ENCODE results near the gene RELL1.

Gene RELL1

DNA sequence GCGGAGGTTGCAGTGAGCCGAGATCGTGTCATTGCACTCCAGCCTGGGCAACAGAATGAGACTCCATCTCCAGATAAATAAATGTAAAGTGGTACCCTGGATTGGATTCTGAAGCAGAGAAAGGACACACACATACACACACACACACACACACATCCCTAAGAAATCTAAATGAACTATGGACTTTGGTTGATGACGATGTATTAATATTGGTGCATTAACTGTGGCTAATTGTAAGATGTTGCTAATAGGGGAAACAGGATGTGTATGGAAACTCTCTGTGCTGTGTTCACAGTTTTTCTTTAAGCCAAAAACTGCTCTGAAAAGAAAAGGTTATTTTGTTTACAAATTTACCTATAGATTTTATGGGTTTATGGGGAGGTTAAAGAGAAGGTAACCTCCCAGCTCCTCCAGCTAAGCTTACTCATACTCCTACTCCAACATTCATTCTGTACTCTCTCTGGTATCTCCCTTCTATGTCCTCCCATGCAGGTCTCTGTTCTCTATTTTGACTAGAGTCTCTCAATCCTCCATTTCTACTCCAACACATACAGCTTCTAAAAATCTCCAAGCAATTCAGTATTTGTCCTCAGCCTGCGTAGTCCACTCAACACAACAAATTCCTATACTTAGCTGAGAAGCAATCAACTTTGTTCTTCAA is 46.5 kb upstream of the RELL1 start:
- TF ChIP-seq, protein P1, sequence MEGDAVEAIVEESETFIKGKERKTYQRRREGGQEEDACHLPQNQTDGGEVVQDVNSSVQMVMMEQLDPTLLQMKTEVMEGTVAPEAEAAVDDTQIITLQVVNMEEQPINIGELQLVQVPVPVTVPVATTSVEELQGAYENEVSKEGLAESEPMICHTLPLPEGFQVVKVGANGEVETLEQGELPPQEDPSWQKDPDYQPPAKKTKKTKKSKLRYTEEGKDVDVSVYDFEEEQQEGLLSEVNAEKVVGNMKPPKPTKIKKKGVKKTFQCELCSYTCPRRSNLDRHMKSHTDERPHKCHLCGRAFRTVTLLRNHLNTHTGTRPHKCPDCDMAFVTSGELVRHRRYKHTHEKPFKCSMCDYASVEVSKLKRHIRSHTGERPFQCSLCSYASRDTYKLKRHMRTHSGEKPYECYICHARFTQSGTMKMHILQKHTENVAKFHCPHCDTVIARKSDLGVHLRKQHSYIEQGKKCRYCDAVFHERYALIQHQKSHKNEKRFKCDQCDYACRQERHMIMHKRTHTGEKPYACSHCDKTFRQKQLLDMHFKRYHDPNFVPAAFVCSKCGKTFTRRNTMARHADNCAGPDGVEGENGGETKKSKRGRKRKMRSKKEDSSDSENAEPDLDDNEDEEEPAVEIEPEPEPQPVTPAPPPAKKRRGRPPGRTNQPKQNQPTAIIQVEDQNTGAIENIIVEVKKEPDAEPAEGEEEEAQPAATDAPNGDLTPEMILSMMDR (IDR thresholded peaks at IDR 0.05), result no peak
- H3K27me3 ChIP-seq (ENCODE audit: control insufficient read depth, insufficient read depth, low read length), result no peaks in the 10 kb centered on the region
- no peak overlapping the region for H3K27ac ChIP-seq
- H2AFZ ChIP-seq, result no peak overlapping the region
- H3K79me2 ChIP-seq, result no peaks in the 10 kb centered on the region
- no peak overlapping the region for H3K4me3 ChIP-seq (ENCODE audit: low read depth, low read length)
- H3K9me3 ChIP-seq (ENCODE audit: control insufficient read depth, low read length), result no peaks in the 10 kb centered on the region
- H3K36me3 ChIP-seq (ENCODE audit: control insufficient read depth, insufficient read depth, low read length), result no peaks in the 10 kb centered on the region
- H3K9ac ChIP-seq, result no peak overlapping the region
- H3K4me2 ChIP-seq (ENCODE audit: low read length), result no peak overlapping the region
- H3K4me1 ChIP-seq, result no peaks in the 10 kb centered on the region

DNA sequence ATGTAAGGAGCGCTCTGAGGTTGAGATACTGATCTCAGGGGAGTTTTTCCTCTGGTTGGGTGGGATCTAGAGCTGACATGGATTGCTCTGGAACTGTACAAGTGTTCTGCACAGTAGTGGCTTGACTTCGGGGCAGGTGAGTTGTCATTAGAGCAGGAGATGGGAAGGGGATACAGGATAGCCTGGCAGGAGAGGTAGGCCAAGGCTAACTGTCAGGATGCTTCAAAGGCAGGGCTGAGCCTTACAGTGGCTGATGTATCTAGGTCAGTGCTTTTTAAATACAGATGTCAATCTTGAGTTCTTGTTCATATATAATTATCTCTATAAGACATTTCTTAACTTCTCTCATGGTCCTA is 43.5 kb upstream of the RELL1 start:
- no peak overlapping the region for H3K4me3 ChIP-seq (ENCODE audit: low read depth, low read length)
- no peaks in the 10 kb centered on the region for H3K36me3 ChIP-seq (ENCODE audit: control insufficient read depth, insufficient read depth, low read length)
- no peak overlapping the region for H2AFZ ChIP-seq
- no peak overlapping the region for H3K9ac ChIP-seq
- H3K4me1 ChIP-seq, result no peaks in the 10 kb centered on the region
- no peaks in the 10 kb centered on the region for H3K79me2 ChIP-seq
- TF ChIP-seq, protein P1 (IDR thresholded peaks at IDR 0.05), result no peak
- H3K4me2 ChIP-seq (ENCODE audit: low read length), result no peak overlapping the region
- no peak overlapping the region for H3K27ac ChIP-seq
- no peaks in the 10 kb centered on the region for H3K9me3 ChIP-seq (ENCODE audit: control insufficient read depth, low read length)
- no peaks in the 10 kb centered on the region for H3K27me3 ChIP-seq (ENCODE audit: control insufficient read depth, insufficient read depth, low read length)

DNA sequence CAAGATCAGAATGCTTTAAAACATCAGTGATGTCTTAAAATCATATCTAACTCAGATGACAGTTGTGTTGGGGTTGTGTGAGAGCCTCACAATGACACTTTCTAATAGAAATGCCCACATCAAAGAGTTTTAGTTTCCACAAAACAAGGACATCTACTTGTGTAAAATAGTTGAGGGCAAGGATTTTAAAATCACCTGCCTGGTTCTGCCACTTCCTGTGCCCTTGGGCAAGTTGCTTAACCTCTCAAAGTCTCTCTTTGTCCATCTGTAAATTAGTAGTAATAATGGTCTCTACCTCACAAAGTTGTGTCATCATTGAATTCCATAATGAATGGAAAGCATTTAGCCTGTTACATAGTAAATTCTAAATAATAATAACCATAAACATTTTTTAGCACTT is 41.9 kb upstream of the RELL1 start:
- no peaks in the 10 kb centered on the region for H3K9me3 ChIP-seq (ENCODE audit: control insufficient read depth, low read length)
- no peaks in the 10 kb centered on the region for H3K27me3 ChIP-seq (ENCODE audit: control insufficient read depth, insufficient read depth, low read length)
- H3K4me3 ChIP-seq (ENCODE audit: low read depth, low read length), result no peak overlapping the region
- H3K36me3 ChIP-seq (ENCODE audit: control insufficient read depth, insufficient read depth, low read length), result no peaks in the 10 kb centered on the region
- H3K79me2 ChIP-seq, result no peaks in the 10 kb centered on the region
- H3K27ac ChIP-seq, result no peak overlapping the region
- H3K9ac ChIP-seq, result no peak overlapping the region
- TF ChIP-seq, protein P1 (IDR thresholded peaks at IDR 0.05), result no peak
- H3K4me2 ChIP-seq (ENCODE audit: low read length), result no peak overlapping the region
- H2AFZ ChIP-seq, result no peak overlapping the region
- H3K4me1 ChIP-seq, result no peaks in the 10 kb centered on the region

DNA sequence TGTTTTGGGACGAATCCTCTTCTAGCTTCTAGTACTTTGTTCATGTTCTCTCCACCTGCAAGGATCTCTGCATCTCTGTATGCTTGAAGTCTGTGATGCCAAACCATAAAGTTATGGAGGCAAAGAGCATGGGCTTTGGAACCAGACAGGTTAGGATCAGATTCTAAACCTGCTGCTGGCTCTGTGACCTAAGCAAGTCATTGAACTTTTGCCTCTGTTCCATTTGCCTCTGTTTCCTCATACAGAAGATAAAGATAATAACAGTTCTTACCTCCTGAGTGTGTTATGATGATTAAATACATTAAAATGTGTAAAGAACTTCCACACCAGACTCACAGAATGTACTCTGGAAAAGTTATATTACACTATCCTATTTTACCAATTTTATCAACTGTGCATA is 41.5 kb upstream of the RELL1 start:
- Histone ChIP-seq H3K4me1 (no peaks in the 10 kb centered on the region), H3K9ac (no peak overlapping the region), H3K9me3 (ENCODE audit: control insufficient read depth, low read length) (no peaks in the 10 kb centered on the region), H3K79me2 (no peaks in the 10 kb centered on the region), H3K27me3 (ENCODE audit: control insufficient read depth, insufficient read depth, low read length) (no peaks in the 10 kb centered on the region), H3K27ac (no peak overlapping the region), H3K4me3 (ENCODE audit: low read depth, low read length) (no peak overlapping the region), H2AFZ (no peak overlapping the region), H3K36me3 (ENCODE audit: control insufficient read depth, insufficient read depth, low read length) (no peaks in the 10 kb centered on the region), H3K4me2 (ENCODE audit: low read length) (no peak overlapping the region)
- TF ChIP-seq, protein P1 (IDR thresholded peaks at IDR 0.05), result no peak

DNA sequence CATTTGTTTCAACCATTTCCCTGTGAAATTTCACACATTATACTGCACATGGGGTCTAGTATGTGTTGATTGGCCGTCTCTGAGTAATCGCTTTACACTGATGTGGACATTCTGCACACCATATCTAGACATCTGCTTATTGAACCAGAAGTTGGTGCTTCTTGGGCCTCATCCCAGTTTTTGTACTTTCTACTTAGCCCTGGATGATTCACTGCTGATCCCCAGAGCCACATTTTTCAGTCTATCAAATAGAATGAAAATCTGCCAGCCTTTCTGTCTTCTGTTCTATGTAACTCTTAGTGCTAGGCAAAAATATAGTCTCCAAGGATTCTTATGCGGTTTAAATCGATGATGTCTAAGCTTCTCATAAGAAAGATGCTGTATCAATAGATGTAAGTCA is 40.5 kb upstream of the RELL1 start:
- no peaks in the 10 kb centered on the region for H3K27me3 ChIP-seq (ENCODE audit: control insufficient read depth, insufficient read depth, low read length)
- no peaks in the 10 kb centered on the region for H3K36me3 ChIP-seq (ENCODE audit: control insufficient read depth, insufficient read depth, low read length)
- H3K79me2 ChIP-seq, result no peaks in the 10 kb centered on the region
- H3K9me3 ChIP-seq (ENCODE audit: control insufficient read depth, low read length), result no peaks in the 10 kb centered on the region
- H3K27ac ChIP-seq, result no peak overlapping the region
- H3K4me1 ChIP-seq, result no peaks in the 10 kb centered on the region
- H3K4me2 ChIP-seq (ENCODE audit: low read length), result no peak overlapping the region
- no peak overlapping the region for H3K9ac ChIP-seq
- no peak overlapping the region for H3K4me3 ChIP-seq (ENCODE audit: low read depth, low read length)
- H2AFZ ChIP-seq, result no peak overlapping the region
- TF ChIP-seq, protein P1 (IDR thresholded peaks at IDR 0.05), result no peak
